Esophagus muscularis mucosa (tissue), 4 donors: ENCODE data around the gene PPP1R3G. TPM values are rescaled to one million over a fixed set of nuclear protein-coding genes. Genes with fewer than 3 reads are reported as not detected.
A peak's percentile ranks its signal among the peaks of the same experiment; 100 is the strongest.

Experiments used
- DNase-seq: peaks from one replicate; pipeline ENCODE4 v3.0.0-alpha.2; 2017; ENCODE audit errors: extremely low spot score
- H3K27ac ChIP-seq, 4 donors: fragments of 200-600 bp; sonication (generic); replicated peaks in 1 of 4; 1 replicate in 3 of 4; 2 replicates in 1 of 4; pipeline ENCODE4 v1.5.1; 2016 to 2019; ENCODE audit warnings: mild to moderate bottlenecking in 1 of 4
- H3K27me3 ChIP-seq, 4 donors: fragments of 200-600 bp; sonication (generic); one replicate each; pipeline versions ENCODE4 v1.5.1 to v1.6.0; 2016 to 2019
- H3K36me3 ChIP-seq, 4 donors: fragments of 200-600 bp; sonication (generic); one replicate each; pipeline ENCODE4 v1.5.1; 2016 to 2019
- H3K4me1 ChIP-seq, 4 donors: fragments of 200-600 bp; sonication (generic); one replicate each; pipeline ENCODE4 v1.5.1; 2016 to 2019
- H3K4me3 ChIP-seq, 4 donors: fragments of 200-600 bp; sonication (generic); 1 replicate in 2 of 4; 2 replicates in 2 of 4; pipeline ENCODE4 v1.5.1; 2016 to 2019; ENCODE audit warnings: mild to moderate bottlenecking in 4 of 4, moderate library complexity in 1 of 4
- H3K9me3 ChIP-seq, 4 donors: fragments of 200-600 bp; sonication (generic); 1 replicate in 3 of 4; 2 replicates in 1 of 4; pipeline ENCODE4 v1.5.1; 2016 to 2019
- EP300 ChIP-seq: sonication (generic); formaldehyde crosslinking; IDR thresholded peaks from one replicate; pipeline ENCODE4 v1.6.1; 2017; ENCODE audit warnings: antibody characterized with exemption
- POLR2A ChIP-seq: fragments of 450-650 bp; IDR thresholded peaks from one replicate; pipeline ENCODE4 v1.6.1; 2017; ENCODE audit warnings: antibody characterized with exemption, moderate library complexity, mild to moderate bottlenecking, low read depth
- POLR2AphosphoS5 ChIP-seq, 2 donors: sonication (generic); formaldehyde crosslinking; IDR thresholded peaks; one replicate each; pipeline ENCODE4 v1.6.1; 2017; ENCODE audit warnings: antibody characterized with exemption in 2 of 2
- WGBS: methylation state at CpG from one replicate; pipeline ENCODE4 v1.1.5; 2018; 5-methylcytosine and 5-hydroxymethylcytosine counted together
- intact Hi-C: fragments of 100-400 bp; cut with DNase I; formaldehyde crosslinking; loops from one replicate; pipeline ENCODE4 v1.15.1; 2023
- total RNA-seq, 4 donors: library from RNA; depleted of rRNA; stranded (reverse); fragments of >200 nt; gene quantifications; one replicate each; pipeline versions ENCODE4 v1.1.0 to v1.2.1, GENCODE V29; 2016
- TF ChIP-seq, protein P1 (sequence below), 3 experiments: fragments of 200-600 bp in 2 of 3; fragments of 450-650 bp in 1 of 3; sonication (generic) in 2 of 3; IDR thresholded peaks; one replicate each; pipeline ENCODE4 v1.5.1; 2017 to 2019; ENCODE audit warnings: antibody characterized with exemption in 3 of 3, mild to moderate bottlenecking in 2 of 3, moderate library complexity in 1 of 3

The PPP1R3G gene
- 1 to 10 TPM; 3.0 to 7.9 (median 5.5) TPM for total RNA-seq

- TF ChIP-seq POLR2A = no peak
- TF ChIP-seq, protein P1, sequence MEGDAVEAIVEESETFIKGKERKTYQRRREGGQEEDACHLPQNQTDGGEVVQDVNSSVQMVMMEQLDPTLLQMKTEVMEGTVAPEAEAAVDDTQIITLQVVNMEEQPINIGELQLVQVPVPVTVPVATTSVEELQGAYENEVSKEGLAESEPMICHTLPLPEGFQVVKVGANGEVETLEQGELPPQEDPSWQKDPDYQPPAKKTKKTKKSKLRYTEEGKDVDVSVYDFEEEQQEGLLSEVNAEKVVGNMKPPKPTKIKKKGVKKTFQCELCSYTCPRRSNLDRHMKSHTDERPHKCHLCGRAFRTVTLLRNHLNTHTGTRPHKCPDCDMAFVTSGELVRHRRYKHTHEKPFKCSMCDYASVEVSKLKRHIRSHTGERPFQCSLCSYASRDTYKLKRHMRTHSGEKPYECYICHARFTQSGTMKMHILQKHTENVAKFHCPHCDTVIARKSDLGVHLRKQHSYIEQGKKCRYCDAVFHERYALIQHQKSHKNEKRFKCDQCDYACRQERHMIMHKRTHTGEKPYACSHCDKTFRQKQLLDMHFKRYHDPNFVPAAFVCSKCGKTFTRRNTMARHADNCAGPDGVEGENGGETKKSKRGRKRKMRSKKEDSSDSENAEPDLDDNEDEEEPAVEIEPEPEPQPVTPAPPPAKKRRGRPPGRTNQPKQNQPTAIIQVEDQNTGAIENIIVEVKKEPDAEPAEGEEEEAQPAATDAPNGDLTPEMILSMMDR (IDR thresholded peaks at IDR 0.05) = no peak
- TF ChIP-seq EP300 = no peak
- no peak for TF ChIP-seq POLR2AphosphoS5 (IDR thresholded peaks at IDR 0.05)
- H3K9me3 ChIP-seq = no peaks in the 10 kb centered on the region
- no peak for DNase-seq
- WGBS = 0% methylated on average over 10 of the region's 83 CpGs
- peak within 1 kb of the TSS; percentile 81 to 89 (median 88) for H3K27ac ChIP-seq
- no peaks in the 10 kb centered on the region for H3K27me3 ChIP-seq
- peak within 1 kb of the TSS; percentile 59 to 82 (median 72) for H3K4me3 ChIP-seq
- intact Hi-C loops = loop anchor here (10.0 kb wide), 1 partner anchor 60 kb away; no protein-coding TSS in a partner anchor
- H3K4me1 ChIP-seq = peaks cover 18 to 37% (median 25%) of the 10 kb centered on the region in 4 donors
- H3K36me3 ChIP-seq = no peaks in the 10 kb centered on the region
Measured at GRCh38 chr6:5084781-5085647, at the start of gene PPP1R3G. Gene PPP1R3G, plus strand, starts transcription at chr6:5085341. Its CDS starts 145 bp downstream, at chr6:5085486.

DNA sequence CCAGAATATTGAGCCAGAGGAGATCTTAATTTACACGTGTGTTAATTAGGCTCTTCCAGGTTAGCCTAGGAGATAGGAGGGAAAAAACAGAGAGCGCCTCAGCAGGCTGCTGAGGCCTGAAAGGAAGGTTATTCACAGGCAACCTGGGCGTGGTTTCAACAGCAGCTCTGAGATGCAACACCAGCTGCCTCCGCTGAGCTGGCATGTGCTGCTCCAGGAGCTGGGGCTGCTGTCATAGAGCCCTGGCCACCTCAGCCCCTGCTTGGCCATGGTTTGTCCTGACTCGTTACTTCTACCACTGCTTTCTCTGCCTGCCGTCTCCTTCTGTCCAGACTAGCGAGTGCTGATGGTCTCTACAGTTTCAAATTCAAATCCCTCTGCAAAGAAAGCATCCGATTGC is 48.9 kb upstream of the PPP1R3G start:
- Histone ChIP-seq H3K4me3 (no peak overlapping the region), H3K27ac (no peak overlapping the region), H3K9me3 (no peaks in the 10 kb centered on the region), H3K4me1 (peaks cover 0 to 7% (median 0%) of the 10 kb centered on the region in 4 donors), H3K36me3 (no peaks in the 10 kb centered on the region), H3K27me3 (no peaks in the 10 kb centered on the region)
- DNase-seq = no peak
- WGBS = 72% methylated on average over 5 of the region's 8 CpGs
- intact Hi-C loops = no loop called here
- no peak for TF ChIP-seq POLR2A
- TF ChIP-seq POLR2AphosphoS5 (IDR thresholded peaks at IDR 0.05) = no peak
- TF ChIP-seq, protein P1 (IDR thresholded peaks at IDR 0.05) = no peak
- no peak for TF ChIP-seq EP300

DNA sequence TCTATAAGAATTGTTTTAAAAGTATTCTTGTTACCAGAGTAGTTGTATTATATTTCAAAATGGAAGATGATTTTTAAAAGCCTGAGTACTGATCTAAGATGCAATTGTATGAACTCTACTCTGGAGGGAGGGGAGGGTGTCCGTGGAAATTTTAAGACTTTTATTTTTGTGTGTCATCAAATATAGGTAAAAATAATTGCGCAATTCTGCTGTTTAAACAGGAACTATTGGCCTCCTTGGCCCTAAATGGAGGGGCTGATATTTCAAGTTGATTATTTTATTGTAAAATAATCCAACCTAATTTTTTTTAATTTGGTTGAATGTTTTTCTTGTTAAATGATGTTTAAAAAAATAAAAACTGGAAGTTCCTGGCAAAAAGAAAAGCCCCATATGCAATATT is 43.2 kb upstream of the PPP1R3G start:
- intact Hi-C loops = no loop called here
- H3K36me3 ChIP-seq = peaks cover 0 to 7% (median 0%) of the 10 kb centered on the region in 4 donors
- TF ChIP-seq, protein P1 (IDR thresholded peaks at IDR 0.05) = no peak
- TF ChIP-seq EP300 (no peak), POLR2AphosphoS5 (IDR thresholded peaks at IDR 0.05) (no peak), POLR2A (no peak)
- WGBS = 41% methylated on average over 2 of the region's 2 CpGs
- DNase-seq = no peak
- no peak overlapping the region for H3K27ac ChIP-seq
- no peaks in the 10 kb centered on the region for H3K27me3 ChIP-seq
- no peak overlapping the region for H3K4me3 ChIP-seq
- H3K9me3 ChIP-seq = no peaks in the 10 kb centered on the region
- peaks cover 0 to 8% (median 0%) of the 10 kb centered on the region in 4 donors for H3K4me1 ChIP-seq

DNA sequence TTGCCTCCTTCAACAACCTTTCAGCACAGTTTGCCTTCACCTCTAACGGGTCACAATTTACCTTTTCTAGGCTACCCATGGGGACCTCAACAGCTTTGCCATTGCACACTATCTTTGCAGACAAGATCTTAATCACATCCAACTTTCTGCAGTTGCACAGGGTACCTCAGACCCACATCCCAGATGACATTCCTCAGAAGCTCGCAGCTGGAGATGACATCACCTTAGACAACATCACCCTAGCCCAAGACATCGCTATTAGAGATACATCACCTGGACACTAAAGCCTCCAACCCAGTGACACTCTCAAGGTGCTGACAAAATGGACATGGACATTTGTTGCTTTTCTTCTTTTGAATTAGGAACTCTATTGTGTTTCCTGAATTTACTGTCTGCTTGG is 42.7 kb upstream of the PPP1R3G start:
- H3K27me3 ChIP-seq = no peaks in the 10 kb centered on the region
- H3K4me3 ChIP-seq = no peak overlapping the region
- no peaks in the 10 kb centered on the region for H3K9me3 ChIP-seq
- WGBS = 87% methylated on average over 3 of the region's 3 CpGs
- no peak overlapping the region for H3K27ac ChIP-seq
- peaks cover 0 to 8% (median 0%) of the 10 kb centered on the region in 4 donors for H3K4me1 ChIP-seq
- TF ChIP-seq POLR2A (no peak), POLR2AphosphoS5 (IDR thresholded peaks at IDR 0.05) (no peak), EP300 (no peak)
- TF ChIP-seq, protein P1 (IDR thresholded peaks at IDR 0.05) = no peak
- intact Hi-C loops = no loop called here
- DNase-seq = no peak
- peaks cover 0 to 7% (median 0%) of the 10 kb centered on the region in 4 donors for H3K36me3 ChIP-seq
